OCI-LY7 (cell line): ENCODE results near the gene RASAL2.

Experiments used
- EZH2phosphoT487 ChIP-seq: fragments of 200-600 bp; sonication (generic); IDR thresholded peaks from 2 replicates; pipeline ENCODE4 v1.6.1; 2018; ENCODE audit warnings: low read depth, borderline replicate concordance, mild to moderate bottlenecking, mixed run types, antibody characterized with exemption, low read length, moderate library complexity, mixed read lengths
- TF ChIP-seq, protein P1 (sequence below): fragments of 200-600 bp; sonication (generic); conservative IDR thresholded peaks from 2 replicates; pipeline ENCODE4 v1.5.1; 2014; ENCODE audit warnings: mild to moderate bottlenecking, antibody characterized with exemption, low read length, moderate library complexity, mixed read lengths

DNA sequence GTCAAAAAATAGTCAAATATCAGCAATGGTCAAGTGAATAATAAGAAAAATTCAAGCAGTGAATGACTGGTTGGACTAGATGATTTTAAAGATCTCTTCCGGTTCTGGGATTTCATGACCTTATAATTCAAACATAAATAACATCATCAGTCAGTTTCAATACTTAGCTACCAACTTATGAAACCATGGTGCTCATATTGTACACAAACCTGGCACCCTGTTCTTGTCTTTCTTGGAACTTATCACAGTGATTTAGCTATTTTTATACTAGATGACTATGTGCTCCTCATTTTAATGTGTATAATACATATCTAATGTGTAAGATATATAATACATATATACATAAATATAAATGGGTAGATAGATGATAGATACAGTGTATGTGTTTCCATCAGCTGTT, 245.9 kb downstream of the RASAL2 start:
- TF ChIP-seq, protein P1, sequence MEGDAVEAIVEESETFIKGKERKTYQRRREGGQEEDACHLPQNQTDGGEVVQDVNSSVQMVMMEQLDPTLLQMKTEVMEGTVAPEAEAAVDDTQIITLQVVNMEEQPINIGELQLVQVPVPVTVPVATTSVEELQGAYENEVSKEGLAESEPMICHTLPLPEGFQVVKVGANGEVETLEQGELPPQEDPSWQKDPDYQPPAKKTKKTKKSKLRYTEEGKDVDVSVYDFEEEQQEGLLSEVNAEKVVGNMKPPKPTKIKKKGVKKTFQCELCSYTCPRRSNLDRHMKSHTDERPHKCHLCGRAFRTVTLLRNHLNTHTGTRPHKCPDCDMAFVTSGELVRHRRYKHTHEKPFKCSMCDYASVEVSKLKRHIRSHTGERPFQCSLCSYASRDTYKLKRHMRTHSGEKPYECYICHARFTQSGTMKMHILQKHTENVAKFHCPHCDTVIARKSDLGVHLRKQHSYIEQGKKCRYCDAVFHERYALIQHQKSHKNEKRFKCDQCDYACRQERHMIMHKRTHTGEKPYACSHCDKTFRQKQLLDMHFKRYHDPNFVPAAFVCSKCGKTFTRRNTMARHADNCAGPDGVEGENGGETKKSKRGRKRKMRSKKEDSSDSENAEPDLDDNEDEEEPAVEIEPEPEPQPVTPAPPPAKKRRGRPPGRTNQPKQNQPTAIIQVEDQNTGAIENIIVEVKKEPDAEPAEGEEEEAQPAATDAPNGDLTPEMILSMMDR: no peak
- TF ChIP-seq EZH2phosphoT487: no peak
